HG02943 (cell line): ENCODE data around the gene ZNF236.
"Not testable (repeated sequence)": the region's sequence is repeated elsewhere in the genome, so short reads cannot be mapped to it uniquely, and the experiment has no call there.

Experiments
- ATAC-seq: cut with Tn5 transposase; IDR thresholded peaks from one replicate; pipeline ENCODE4 v1.9.1; 2021; ENCODE audit warnings: mild to moderate bottlenecking, low read depth, moderate library complexity; ENCODE audit not compliant: unreplicated experiment

Gene ZNF236

GRCh38 chr18:76938619-76939018 is 116.3 kb downstream of the ZNF236 start:
- ATAC-seq: no peak

DNA sequence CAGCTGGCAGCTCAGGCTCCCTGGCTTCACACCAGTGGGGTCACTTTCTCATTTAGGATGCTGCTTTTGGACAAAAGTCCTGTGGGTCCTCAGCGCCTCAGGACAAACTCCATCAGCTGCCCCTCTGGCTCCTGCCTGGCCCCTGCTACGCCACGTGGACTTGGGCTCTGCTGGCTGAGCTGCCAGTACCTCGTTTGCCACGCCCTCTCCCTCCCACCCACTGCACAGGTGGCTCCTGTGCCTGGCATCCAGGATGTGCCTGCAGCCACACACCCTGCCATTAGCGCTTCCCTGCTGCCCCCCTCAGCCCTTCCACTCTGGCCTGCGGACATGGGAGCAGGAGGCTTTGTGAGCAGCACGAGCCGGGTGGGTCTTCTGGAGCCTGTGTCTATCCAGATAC is 118.9 kb downstream of the ZNF236 start:
- ATAC-seq: no peak

DNA sequence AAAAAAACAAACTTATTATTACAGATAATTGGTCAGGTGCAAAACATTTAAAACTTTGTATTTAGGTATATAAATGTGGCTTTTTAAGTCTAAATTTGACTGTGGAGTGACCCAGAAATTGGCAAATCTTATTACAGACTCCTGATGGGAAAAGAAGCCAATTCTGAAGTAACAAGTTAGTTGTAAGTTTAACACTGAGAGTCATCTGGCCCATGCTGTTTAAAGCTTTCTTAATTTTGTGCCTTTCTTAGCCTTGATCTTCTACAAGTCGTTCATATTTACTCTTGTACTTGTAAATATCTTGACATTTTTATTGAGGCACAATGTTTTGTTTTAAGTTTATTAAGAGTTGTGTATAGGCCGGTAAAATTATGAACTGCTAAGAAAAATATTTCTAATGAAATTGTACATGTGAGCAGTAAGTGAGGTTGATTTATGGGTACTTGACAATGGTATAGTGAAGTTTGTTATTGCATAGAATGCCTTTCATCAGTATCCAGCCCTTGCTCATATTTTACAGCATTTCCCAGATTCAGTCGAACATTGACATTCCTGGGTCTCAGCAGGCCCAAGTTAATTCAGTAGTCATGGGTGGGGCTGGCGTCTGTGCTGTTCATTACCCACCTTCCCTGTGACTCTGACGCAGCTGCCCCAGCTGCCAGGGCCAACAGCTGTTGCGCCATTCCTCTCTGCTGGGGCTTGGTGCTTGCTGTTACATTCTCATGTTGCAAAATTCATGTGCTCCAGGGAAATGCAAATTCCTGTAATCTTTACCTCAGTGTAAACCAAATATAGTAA is 121.4 kb downstream of the ZNF236 start:
- ATAC-seq: no peak

- ATAC-seq: not testable (repeated sequence)
Observed at GRCh38 chr18:76944346-76944745, 122.0 kb downstream of the ZNF236 start.

GRCh38 chr18:76948345-76948744 is 126.0 kb downstream of the ZNF236 start:
- ATAC-seq: no peak

GRCh38 chr18:76951456-76952247 is 129.3 kb downstream of the ZNF236 start:
- no peak for ATAC-seq

DNA sequence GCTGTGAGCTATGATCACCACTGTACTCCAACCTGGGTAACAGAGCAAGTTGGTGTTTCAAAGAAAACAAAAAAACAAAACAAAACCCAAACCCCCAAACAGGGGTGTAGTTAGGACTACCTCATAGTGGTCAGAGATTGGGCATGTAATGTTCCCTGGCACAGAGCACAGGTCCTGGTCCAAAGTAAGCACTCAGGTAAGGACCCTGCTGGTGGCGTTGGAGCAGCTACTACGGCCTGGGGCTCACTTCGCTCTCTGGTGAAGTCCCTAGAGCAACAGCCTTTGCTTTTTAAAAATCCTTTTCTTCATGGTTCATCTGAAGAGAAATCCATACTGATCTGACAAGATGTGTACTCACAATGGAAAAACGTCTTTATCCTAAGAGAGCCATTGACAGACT is 130.4 kb downstream of the ZNF236 start:
- ATAC-seq: no peak

DNA sequence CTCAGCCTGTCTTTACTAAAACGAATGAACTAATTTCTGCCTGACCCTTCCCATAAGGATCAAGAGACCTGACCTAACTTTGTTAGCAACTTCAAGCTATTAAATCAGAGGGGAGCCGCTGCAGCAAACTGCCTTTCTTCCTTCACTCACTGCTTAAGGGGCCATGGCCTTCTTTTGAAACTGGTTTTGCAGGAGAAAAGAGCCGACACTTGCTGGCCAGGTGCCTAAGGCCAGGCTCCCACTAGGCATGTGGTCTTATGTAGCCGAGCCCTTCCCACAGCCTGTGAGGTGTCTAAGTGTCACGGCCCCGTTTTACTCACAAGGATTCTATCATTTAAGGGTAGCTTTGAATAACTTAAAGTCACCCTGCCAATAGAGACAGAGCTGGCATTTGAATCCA is 130.8 kb downstream of the ZNF236 start:
- ATAC-seq: no peak

GRCh38 chr18:76953583-76954233 is 131.4 kb downstream of the ZNF236 start:
- no peak for ATAC-seq

DNA sequence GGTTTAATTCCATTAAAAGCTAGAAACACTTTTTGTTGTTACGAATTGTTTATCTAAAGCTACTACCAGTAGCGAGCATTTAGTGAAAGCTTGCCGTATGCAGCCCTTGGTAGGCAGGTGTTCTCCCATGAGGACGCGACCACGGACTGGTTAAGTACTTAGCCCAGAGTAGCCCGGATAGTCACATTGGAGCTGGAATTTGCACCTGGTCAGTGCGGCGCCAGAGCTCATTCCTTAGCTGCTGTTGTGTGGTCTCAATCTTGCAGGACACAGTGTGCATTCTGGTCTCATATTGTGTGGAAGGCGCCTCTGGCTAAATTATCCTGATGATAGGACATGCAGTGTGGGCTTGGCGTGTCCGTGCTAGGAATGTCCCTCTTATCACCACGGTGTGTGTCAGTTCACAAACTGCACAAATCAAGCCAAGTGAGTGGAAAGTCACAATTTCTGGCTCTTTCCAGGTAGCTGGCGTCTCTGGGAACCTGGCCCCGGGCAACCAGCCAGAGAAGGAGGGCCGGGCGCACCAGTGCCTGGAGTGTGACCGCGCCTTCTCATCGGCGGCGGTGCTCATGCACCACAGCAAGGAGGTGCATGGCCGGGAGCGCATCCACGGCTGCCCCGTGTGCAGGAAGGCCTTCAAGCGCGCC is 133.3 kb downstream of the ZNF236 start:
- ATAC-seq: no peak

GRCh38 chr18:76956648-76957047 is 134.3 kb downstream of the ZNF236 start:
- no peak for ATAC-seq

- ATAC-seq: no peak
Observed at GRCh38 chr18:76957384-76958355, 135.3 kb downstream of the ZNF236 start.

DNA sequence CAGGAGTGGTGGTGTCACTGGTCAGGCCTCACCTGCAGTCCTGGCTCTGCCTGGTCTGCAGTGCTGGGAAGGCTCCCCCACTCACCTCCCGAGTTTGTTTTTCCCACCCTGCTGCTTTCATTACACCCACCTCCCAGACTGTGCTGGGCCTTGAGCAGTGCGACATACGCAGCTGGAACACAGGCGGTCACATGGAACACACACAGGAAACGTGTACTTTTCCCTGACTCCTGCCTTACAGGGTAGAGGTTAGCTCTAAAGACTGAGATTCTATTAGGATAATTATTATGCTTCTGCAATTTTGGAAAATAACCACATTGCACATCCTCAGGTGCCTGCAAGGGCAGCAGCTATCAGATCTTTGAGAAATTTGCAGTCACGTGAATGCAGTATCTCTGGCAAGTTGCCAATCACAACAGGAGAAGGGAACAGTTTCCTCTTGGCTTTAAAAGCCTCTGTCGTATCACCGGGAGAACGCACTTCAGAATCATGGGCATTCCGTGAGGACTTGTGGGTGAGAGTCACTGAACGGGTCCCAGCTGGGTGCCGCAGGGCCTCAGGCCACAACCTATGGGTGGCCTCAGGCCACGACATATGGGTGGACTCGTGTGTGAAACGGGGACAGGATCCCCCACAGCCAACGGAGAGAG is 136.5 kb downstream of the ZNF236 start:
- ATAC-seq: no peak

GRCh38 chr18:76959605-76960004 is 137.2 kb downstream of the ZNF236 start:
- no peak for ATAC-seq

GRCh38 chr18:76960528-76961035 is 138.2 kb downstream of the ZNF236 start:
- ATAC-seq: no peak

- no peak for ATAC-seq
Observed at GRCh38 chr18:76962851-76963250, 140.5 kb downstream of the ZNF236 start.

GRCh38 chr18:76963936-76964335 is 141.6 kb downstream of the ZNF236 start:
- ATAC-seq: no peak

- ATAC-seq: not testable (repeated sequence)
Observed at GRCh38 chr18:76965555-76966151, 143.3 kb downstream of the ZNF236 start.

GRCh38 chr18:76967299-76967698 is 144.9 kb downstream of the ZNF236 start:
- ATAC-seq: not testable (repeated sequence)
